Activated CD4-positive, alpha-beta T cell treated with anti-CD3 and anti-CD28 coated beads for 24 hours (primary cell): Measurements from ENCODE around the gene LCOR.
"Not testable (repeated sequence)": the region's sequence is repeated elsewhere in the genome, so short reads cannot be mapped to it uniquely, and the experiment has no call there.

Experiments used
- DNase-seq, 2 donors: peaks; one replicate each; pipeline ENCODE4 v3.0.0-alpha.2; 2020; ENCODE audit warnings: low read depth in 2 of 2

LCOR gene

GRCh38 chr10:97032624-97033023 lies 200.5 kb downstream of the LCOR start:
- DNase-seq = no peak

GRCh38 chr10:97033841-97034240 lies 201.7 kb downstream of the LCOR start:
- not testable (repeated sequence) for DNase-seq

DNA sequence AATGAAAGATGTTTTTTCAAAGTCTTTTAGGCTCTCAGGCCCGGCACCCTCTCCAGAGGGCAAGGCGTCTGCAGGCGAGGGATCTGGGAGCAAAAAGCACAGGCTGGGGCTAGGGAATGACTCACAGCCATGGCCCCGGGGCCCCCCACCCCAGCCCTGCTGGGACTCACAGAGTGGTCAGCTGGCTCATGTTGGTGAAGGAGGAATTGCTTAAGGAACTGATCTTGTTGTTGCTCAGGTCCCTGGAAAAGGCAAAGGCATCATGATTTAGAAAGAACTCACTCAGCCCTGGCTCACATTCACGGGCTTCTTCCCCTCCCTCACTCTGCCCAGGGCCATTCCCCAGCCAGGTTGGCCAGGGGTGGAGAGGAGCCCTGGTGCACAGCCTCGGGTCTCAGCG lies 202.2 kb downstream of the LCOR start:
- DNase-seq = no peak

DNA sequence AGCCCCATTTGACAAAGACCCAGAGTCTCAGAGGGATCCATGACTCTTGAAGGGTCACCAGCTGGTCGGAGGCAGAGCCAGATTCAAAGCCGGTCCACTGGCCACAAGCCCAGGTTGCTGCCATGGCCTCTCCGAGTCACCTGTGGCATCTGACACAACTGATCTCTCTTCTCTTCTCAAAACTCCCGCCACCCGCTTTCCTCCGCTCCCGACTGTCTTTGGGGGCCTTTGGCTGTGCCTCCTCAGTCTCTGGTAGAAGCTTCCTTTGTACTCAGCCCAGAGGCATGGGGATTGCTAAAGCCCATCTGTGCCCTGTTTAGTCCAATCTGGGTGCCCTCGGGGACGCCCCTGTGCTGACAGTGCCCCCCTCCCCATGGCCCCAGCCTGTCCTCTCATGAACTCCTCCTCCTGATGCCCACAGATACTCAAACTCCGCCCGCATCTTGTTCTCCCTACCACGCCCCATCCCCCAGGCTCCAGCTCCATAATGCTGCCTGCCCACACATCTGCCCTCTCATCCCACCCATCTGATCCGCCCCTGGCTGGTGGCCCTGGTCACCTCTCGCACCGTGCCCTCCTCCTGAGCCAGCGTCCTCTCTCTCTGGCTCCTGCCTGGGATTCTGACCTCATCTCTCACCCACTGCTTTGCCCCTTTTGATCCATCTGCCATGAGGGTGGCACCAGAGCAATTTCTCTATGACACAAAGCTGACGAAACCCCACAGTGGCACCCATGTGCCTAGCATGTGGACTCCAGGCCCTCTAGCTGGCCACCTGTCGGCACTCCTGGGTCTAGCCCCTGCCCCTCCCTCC lies 203.1 kb downstream of the LCOR start:
- DNase-seq = no peak

- DNase-seq = peak; percentile 63 to 64
Measured at GRCh38 chr10:97037365-97038361, 205.6 kb downstream of the LCOR start.

DNA sequence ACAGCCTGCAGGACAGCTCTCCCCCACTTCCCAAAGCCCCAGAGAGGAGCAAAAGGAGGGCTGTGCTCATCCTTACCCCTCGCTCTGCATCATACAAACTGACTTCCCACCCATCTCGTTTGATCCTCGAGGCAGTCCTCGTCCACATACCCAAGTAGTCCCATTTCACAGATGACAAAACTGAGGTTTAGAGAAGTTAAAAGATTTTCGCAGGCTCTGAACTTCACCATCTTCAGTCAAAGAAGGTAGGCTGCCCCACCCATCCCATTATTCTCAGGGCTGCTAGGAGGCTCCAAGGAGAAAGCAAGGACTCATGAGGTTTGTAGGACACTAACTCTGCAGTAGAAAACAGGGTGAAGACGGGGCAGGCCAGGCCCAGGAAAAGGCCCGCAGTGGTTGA lies 206.6 kb downstream of the LCOR start:
- DNase-seq = no peak

- DNase-seq = no peak
Measured at GRCh38 chr10:97039538-97040247, 207.6 kb downstream of the LCOR start.

DNA sequence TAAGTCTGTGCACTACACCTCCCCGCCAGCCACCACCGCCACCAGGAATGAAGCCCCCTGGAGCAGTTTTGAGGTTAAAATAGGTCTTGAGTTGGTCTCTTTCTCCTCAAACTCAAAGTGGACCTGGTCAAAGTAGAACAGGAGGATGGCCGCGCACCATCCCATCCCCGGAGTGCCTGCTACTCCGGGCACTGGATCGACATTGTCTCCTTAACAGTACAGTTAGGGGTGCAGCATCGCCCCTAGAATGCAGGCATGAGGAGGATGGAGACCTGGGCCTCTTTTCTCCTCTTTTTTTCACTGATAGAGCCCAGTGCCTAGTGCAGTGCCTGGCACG lies 208.1 kb downstream of the LCOR start:
- DNase-seq = no peak

GRCh38 chr10:97040706-97041105 lies 208.6 kb downstream of the LCOR start:
- DNase-seq = no peak

- DNase-seq = no peak
Measured at GRCh38 chr10:97042081-97042480, 210.0 kb downstream of the LCOR start.

- DNase-seq = no peak
Measured at GRCh38 chr10:97042716-97043562, 210.8 kb downstream of the LCOR start.

- DNase-seq = no peak
Measured at GRCh38 chr10:97043563-97043855, 211.4 kb downstream of the LCOR start.
